ENCODE results near the gene WFS1.

DNA sequence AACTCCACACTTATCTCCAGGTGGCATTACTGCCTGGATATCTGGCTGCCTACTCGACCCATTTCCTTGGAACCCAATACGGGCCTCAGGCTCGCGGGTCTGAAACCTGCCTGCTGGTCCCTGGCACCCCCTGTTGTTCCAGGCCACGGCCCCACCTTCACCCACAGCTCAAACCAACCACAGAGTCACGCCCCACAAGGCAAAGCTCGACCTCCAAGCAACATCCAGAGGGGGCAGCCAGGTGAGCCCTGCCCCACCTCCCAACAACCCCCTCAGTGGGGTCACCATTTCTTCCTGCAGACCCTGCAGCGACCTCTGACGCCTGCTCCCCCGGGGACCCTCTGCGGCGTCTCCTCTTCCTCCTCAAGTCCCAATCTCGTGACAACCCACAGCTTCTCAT lies 76.2 kb downstream of the WFS1 start:
- TF ChIP-seq, protein P1, sequence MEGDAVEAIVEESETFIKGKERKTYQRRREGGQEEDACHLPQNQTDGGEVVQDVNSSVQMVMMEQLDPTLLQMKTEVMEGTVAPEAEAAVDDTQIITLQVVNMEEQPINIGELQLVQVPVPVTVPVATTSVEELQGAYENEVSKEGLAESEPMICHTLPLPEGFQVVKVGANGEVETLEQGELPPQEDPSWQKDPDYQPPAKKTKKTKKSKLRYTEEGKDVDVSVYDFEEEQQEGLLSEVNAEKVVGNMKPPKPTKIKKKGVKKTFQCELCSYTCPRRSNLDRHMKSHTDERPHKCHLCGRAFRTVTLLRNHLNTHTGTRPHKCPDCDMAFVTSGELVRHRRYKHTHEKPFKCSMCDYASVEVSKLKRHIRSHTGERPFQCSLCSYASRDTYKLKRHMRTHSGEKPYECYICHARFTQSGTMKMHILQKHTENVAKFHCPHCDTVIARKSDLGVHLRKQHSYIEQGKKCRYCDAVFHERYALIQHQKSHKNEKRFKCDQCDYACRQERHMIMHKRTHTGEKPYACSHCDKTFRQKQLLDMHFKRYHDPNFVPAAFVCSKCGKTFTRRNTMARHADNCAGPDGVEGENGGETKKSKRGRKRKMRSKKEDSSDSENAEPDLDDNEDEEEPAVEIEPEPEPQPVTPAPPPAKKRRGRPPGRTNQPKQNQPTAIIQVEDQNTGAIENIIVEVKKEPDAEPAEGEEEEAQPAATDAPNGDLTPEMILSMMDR (IDR thresholded peaks at IDR 0.05): no peak
- no peak for TF ChIP-seq POLR2A (IDR thresholded peaks at IDR 0.05)

Data from thyroid gland (tissue), 4 donors.